ENCODE data around the gene CNTNAP5. TPM values are rescaled to one million over a fixed set of nuclear protein-coding genes. Genes with fewer than 3 reads are reported as not detected.

The CNTNAP5 gene
- total RNA-seq, 1 experiment from 2014 or later, result not detected

DNA sequence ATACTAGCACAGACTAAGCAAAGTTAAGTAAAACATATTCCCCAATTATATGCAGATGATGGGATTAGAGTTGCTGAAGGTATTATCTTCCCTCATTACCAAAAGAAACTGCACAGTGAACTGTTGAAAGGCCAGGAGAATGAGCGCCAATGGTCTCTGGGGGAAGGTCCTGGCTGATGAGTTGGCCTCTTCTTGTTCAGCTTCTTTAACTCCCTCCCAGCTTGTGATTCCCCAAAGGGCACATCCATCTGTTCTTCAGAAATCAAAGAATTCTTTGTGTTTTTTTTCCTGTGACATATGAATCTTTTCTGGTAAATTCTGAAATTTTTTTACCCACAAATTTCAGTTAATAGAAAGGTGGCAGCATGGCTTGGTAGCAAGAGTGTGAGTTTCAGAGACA, 667.6 kb downstream of the CNTNAP5 start:
- Histone ChIP-seq H3K4me3 (ENCODE audit: low read depth in 2 of 2, low read length in 2 of 2) (no peak overlapping the region), H3K27ac (ENCODE audit: low read length) (no peak overlapping the region), H3K36me3 (ENCODE audit: control insufficient read depth, insufficient read depth, low read length) (no peaks in the 10 kb centered on the region), H3K9me3 (ENCODE audit: control insufficient read depth, insufficient read depth, low read depth, low read length) (no peaks in the 10 kb centered on the region; the same call in 1 of the 2 replicates), H3K4me1 (ENCODE audit: control insufficient read depth, insufficient read depth, low read length) (no peaks in the 10 kb centered on the region), H3K27me3 (ENCODE audit: control insufficient read depth, insufficient read depth, low read length) (no peaks in the 10 kb centered on the region)
- intact Hi-C loops (cut with micrococcal nuclease; ENCODE audit: unreplicated experiment), result no loop called here
- no peak for ATAC-seq
- POLR2A ChIA-PET, result no interaction called here
- DNase-seq (ENCODE audit: low read depth, low spot score), result no peak
- no peak for TF ChIP-seq POLR2AphosphoS5 (IDR thresholded peaks at IDR 0.05; ENCODE audit: low read depth, low read length)
- no peak for TF ChIP-seq SIN3A (IDR thresholded peaks at IDR 0.05; ENCODE audit: borderline replicate concordance, insufficient read depth, low read depth, low read length)
- CTCF ChIA-PET, result no interaction called here
- in situ Hi-C loops (cut with HindIII; ENCODE audit: low pct_unique_long_range_greater_than_20kb, low sequenced_read_pairs), result no loop called here
- BruUV-seq (replicated peaks), result no TSS peak

DNA sequence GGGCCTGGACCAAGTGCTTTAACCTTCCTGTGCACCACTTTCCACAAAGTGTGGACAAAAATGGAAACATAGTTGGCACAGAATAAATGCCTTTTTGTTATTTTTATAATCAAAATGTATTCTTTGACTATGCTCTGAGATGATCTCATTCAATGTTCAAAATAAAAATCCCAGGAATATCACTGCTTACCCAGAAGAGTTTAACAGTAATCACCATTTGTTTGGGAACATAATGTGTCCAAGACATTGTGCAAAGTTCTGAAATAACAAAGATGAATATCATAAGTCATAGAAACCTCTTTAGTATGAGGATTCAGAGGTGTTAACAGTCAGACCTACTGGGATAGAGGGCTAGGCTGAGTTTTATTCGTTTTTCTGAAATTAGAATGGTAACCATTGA, 668.1 kb downstream of the CNTNAP5 start:
- Histone ChIP-seq H3K27me3 (ENCODE audit: control insufficient read depth, insufficient read depth, low read length) (no peaks in the 10 kb centered on the region), H3K4me1 (ENCODE audit: control insufficient read depth, insufficient read depth, low read length) (no peaks in the 10 kb centered on the region), H3K4me3 (ENCODE audit: low read depth in 2 of 2, low read length in 2 of 2) (no peak overlapping the region), H3K36me3 (ENCODE audit: control insufficient read depth, insufficient read depth, low read length) (no peaks in the 10 kb centered on the region), H3K9me3 (ENCODE audit: control insufficient read depth, insufficient read depth, low read depth, low read length) (no peaks in the 10 kb centered on the region; the same call in 1 of the 2 replicates), H3K27ac (ENCODE audit: low read length) (no peak overlapping the region)
- in situ Hi-C loops (cut with HindIII; ENCODE audit: low pct_unique_long_range_greater_than_20kb, low sequenced_read_pairs) (no loop called here), intact Hi-C loops (cut with micrococcal nuclease; ENCODE audit: unreplicated experiment) (no loop called here)
- TF ChIP-seq, protein P1, sequence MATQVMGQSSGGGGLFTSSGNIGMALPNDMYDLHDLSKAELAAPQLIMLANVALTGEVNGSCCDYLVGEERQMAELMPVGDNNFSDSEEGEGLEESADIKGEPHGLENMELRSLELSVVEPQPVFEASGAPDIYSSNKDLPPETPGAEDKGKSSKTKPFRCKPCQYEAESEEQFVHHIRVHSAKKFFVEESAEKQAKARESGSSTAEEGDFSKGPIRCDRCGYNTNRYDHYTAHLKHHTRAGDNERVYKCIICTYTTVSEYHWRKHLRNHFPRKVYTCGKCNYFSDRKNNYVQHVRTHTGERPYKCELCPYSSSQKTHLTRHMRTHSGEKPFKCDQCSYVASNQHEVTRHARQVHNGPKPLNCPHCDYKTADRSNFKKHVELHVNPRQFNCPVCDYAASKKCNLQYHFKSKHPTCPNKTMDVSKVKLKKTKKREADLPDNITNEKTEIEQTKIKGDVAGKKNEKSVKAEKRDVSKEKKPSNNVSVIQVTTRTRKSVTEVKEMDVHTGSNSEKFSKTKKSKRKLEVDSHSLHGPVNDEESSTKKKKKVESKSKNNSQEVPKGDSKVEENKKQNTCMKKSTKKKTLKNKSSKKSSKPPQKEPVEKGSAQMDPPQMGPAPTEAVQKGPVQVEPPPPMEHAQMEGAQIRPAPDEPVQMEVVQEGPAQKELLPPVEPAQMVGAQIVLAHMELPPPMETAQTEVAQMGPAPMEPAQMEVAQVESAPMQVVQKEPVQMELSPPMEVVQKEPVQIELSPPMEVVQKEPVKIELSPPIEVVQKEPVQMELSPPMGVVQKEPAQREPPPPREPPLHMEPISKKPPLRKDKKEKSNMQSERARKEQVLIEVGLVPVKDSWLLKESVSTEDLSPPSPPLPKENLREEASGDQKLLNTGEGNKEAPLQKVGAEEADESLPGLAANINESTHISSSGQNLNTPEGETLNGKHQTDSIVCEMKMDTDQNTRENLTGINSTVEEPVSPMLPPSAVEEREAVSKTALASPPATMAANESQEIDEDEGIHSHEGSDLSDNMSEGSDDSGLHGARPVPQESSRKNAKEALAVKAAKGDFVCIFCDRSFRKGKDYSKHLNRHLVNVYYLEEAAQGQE (IDR thresholded peaks at IDR 0.05; ENCODE audit: insufficient read depth in 1 of 2, low read depth in 2 of 2, low read length in 1 of 2), result no peak
- no peak for ATAC-seq
- ChIA-PET CTCF (no interaction called here), POLR2A (no interaction called here)
- DNase-seq (ENCODE audit: low read depth, low spot score), result no peak
- no TSS peak for BruUV-seq (replicated peaks)

DNA sequence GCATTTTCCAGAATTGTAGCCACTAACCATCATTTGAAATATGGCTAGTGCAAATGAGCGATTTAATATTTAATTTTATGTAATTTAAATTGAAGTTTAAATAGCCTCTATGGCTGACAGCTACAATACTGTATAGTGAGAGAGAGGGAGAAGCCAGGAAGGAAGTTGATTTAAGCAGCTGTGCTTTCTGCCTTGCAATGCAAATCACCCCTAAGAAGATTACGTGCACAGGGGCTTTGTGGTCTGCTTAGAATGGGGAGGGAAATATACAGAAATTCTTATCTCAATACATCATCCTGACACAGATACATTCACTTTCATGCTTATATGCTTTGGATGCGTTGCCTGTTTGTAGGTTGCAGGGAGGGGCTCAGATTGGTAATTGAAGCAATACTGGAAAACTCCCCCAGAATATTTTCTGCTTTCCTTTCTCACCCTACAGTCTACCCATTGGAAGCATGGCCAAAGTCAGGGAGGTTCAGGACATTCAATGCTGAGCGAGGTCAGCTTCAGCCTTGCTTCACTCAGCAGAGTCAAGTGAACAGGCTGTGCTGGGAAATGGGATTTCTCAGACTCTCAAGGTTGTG, 674.0 kb downstream of the CNTNAP5 start:
- Histone ChIP-seq H3K4me1 (ENCODE audit: control insufficient read depth, insufficient read depth, low read length) (no peaks in the 10 kb centered on the region), H3K27ac (ENCODE audit: low read length) (no peak overlapping the region), H3K4me3 (ENCODE audit: low read depth in 2 of 2, low read length in 2 of 2) (no peak overlapping the region), H3K9me3 (ENCODE audit: control insufficient read depth, insufficient read depth, low read depth, low read length) (no peaks in the 10 kb centered on the region), H3K36me3 (ENCODE audit: control insufficient read depth, insufficient read depth, low read length) (no peaks in the 10 kb centered on the region), H3K27me3 (ENCODE audit: control insufficient read depth, insufficient read depth, low read length) (no peaks in the 10 kb centered on the region)
- no TSS peak for BruUV-seq (replicated peaks)
- TF ChIP-seq, protein P2, sequence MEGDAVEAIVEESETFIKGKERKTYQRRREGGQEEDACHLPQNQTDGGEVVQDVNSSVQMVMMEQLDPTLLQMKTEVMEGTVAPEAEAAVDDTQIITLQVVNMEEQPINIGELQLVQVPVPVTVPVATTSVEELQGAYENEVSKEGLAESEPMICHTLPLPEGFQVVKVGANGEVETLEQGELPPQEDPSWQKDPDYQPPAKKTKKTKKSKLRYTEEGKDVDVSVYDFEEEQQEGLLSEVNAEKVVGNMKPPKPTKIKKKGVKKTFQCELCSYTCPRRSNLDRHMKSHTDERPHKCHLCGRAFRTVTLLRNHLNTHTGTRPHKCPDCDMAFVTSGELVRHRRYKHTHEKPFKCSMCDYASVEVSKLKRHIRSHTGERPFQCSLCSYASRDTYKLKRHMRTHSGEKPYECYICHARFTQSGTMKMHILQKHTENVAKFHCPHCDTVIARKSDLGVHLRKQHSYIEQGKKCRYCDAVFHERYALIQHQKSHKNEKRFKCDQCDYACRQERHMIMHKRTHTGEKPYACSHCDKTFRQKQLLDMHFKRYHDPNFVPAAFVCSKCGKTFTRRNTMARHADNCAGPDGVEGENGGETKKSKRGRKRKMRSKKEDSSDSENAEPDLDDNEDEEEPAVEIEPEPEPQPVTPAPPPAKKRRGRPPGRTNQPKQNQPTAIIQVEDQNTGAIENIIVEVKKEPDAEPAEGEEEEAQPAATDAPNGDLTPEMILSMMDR (IDR thresholded peaks at IDR 0.05), result no peak
- TF ChIP-seq POLR2AphosphoS5 (IDR thresholded peaks at IDR 0.05; ENCODE audit: low read depth, low read length) (no peak), SIN3A (IDR thresholded peaks at IDR 0.05; ENCODE audit: borderline replicate concordance, insufficient read depth, low read depth, low read length) (no peak), TCF7L2 (IDR thresholded peaks at IDR 0.05; ENCODE audit: low read depth, low read length) (no peak)
- no peak for DNase-seq (ENCODE audit: low read depth, low spot score)
- in situ Hi-C loops (cut with HindIII; ENCODE audit: low pct_unique_long_range_greater_than_20kb, low sequenced_read_pairs) (no loop called here), intact Hi-C loops (cut with micrococcal nuclease; ENCODE audit: unreplicated experiment) (no loop called here)
- POLR2A ChIA-PET, result no interaction called here
- CTCF ChIA-PET, result no interaction called here
- no peak for ATAC-seq
